ENCODE measurements around the gene RIC8A. TPM values are rescaled to one million over a fixed set of nuclear protein-coding genes. Genes with fewer than 3 reads are reported as not detected.

RIC8A gene
- total and polyA plus RNA-seq, 4 donors: 12.5 to 49.6 (median 34.5) TPM

- WGBS: 93% methylated on average over 5 of the region's 5 CpGs
- H3K36me3 ChIP-seq (ENCODE audit: control insufficient read depth in 4 of 4, insufficient read depth in 3 of 4, low read depth in 1 of 4, low read length in 3 of 4): peaks cover 18 to 75% (median 35%) of the 10 kb centered on the region in 4 donors
- H3K9ac ChIP-seq (ENCODE audit: low read depth in 1 of 2, low read length in 2 of 2): no peak overlapping the region
- TF ChIP-seq, protein P1, sequence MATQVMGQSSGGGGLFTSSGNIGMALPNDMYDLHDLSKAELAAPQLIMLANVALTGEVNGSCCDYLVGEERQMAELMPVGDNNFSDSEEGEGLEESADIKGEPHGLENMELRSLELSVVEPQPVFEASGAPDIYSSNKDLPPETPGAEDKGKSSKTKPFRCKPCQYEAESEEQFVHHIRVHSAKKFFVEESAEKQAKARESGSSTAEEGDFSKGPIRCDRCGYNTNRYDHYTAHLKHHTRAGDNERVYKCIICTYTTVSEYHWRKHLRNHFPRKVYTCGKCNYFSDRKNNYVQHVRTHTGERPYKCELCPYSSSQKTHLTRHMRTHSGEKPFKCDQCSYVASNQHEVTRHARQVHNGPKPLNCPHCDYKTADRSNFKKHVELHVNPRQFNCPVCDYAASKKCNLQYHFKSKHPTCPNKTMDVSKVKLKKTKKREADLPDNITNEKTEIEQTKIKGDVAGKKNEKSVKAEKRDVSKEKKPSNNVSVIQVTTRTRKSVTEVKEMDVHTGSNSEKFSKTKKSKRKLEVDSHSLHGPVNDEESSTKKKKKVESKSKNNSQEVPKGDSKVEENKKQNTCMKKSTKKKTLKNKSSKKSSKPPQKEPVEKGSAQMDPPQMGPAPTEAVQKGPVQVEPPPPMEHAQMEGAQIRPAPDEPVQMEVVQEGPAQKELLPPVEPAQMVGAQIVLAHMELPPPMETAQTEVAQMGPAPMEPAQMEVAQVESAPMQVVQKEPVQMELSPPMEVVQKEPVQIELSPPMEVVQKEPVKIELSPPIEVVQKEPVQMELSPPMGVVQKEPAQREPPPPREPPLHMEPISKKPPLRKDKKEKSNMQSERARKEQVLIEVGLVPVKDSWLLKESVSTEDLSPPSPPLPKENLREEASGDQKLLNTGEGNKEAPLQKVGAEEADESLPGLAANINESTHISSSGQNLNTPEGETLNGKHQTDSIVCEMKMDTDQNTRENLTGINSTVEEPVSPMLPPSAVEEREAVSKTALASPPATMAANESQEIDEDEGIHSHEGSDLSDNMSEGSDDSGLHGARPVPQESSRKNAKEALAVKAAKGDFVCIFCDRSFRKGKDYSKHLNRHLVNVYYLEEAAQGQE (IDR thresholded peaks at IDR 0.05): no peak
- TF ChIP-seq RAD21 (IDR thresholded peaks at IDR 0.05): no peak
- no peak for TF ChIP-seq ZBTB33 (IDR thresholded peaks at IDR 0.05)
- TF ChIP-seq, protein P2, sequence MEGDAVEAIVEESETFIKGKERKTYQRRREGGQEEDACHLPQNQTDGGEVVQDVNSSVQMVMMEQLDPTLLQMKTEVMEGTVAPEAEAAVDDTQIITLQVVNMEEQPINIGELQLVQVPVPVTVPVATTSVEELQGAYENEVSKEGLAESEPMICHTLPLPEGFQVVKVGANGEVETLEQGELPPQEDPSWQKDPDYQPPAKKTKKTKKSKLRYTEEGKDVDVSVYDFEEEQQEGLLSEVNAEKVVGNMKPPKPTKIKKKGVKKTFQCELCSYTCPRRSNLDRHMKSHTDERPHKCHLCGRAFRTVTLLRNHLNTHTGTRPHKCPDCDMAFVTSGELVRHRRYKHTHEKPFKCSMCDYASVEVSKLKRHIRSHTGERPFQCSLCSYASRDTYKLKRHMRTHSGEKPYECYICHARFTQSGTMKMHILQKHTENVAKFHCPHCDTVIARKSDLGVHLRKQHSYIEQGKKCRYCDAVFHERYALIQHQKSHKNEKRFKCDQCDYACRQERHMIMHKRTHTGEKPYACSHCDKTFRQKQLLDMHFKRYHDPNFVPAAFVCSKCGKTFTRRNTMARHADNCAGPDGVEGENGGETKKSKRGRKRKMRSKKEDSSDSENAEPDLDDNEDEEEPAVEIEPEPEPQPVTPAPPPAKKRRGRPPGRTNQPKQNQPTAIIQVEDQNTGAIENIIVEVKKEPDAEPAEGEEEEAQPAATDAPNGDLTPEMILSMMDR (IDR thresholded peaks at IDR 0.05; ENCODE audit: low read depth, low read length, missing input control): no peak
- no peak for TF ChIP-seq FOXA1 (IDR thresholded peaks at IDR 0.05)
- no peak for TF ChIP-seq HNF4A (conservative IDR thresholded peaks at IDR 0.05)
- no peak for TF ChIP-seq TAF1 (conservative IDR thresholded peaks at IDR 0.05)
- TF ChIP-seq GABPA (IDR thresholded peaks at IDR 0.05 in 1 of 2, conservative IDR thresholded peaks at IDR 0.05 in 1 of 2): no peak
- TF ChIP-seq HNF4G (IDR thresholded peaks at IDR 0.05): no peak
- TF ChIP-seq NR2F2 (IDR thresholded peaks at IDR 0.05): no peak
- no peak for TF ChIP-seq JUND (IDR thresholded peaks at IDR 0.05)
- TF ChIP-seq, protein P3, sequence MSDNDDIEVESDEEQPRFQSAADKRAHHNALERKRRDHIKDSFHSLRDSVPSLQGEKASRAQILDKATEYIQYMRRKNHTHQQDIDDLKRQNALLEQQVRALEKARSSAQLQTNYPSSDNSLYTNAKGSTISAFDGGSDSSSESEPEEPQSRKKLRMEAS (IDR thresholded peaks at IDR 0.05): no peak
- TF ChIP-seq, protein P4, sequence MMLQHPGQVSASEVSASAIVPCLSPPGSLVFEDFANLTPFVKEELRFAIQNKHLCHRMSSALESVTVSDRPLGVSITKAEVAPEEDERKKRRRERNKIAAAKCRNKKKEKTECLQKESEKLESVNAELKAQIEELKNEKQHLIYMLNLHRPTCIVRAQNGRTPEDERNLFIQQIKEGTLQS (IDR thresholded peaks at IDR 0.05): no peak
- no peak for TF ChIP-seq RXRA (IDR thresholded peaks at IDR 0.05)
- H3K4me1 ChIP-seq (ENCODE audit: control insufficient read depth in 4 of 4, insufficient read depth in 4 of 4, low read length in 3 of 4): no peaks in the 10 kb centered on the region
- no peak for DNase-seq (ENCODE audit: low spot score)
- H3K4me3 ChIP-seq (ENCODE audit: low read depth in 1 of 3, low read length in 3 of 3): no peak overlapping the region
- no peaks in the 10 kb centered on the region for H3K9me3 ChIP-seq (ENCODE audit: control insufficient read depth in 4 of 4, low read length in 3 of 4)
- no peaks in the 10 kb centered on the region for H3K27me3 ChIP-seq (ENCODE audit: control insufficient read depth in 4 of 4, insufficient read depth in 4 of 4, low read length in 3 of 4)
- no peak overlapping the region for H3K27ac ChIP-seq (ENCODE audit: low read depth in 1 of 2, low read length in 2 of 2)
Measured at GRCh38 chr11:250274-250673, 42.8 kb downstream of the RIC8A start.

GRCh38 chr11:250740-251299 is 43.3 kb downstream of the RIC8A start:
- TF ChIP-seq RAD21 (IDR thresholded peaks at IDR 0.05) (peak; percentile 74 to 81), FOXA2 (IDR thresholded peaks at IDR 0.05) (no peak)
- TF ChIP-seq, protein P2 (IDR thresholded peaks at IDR 0.05; ENCODE audit: low read depth, low read length, missing input control): peak; percentile 56
- H3K4me1 ChIP-seq (ENCODE audit: control insufficient read depth in 4 of 4, insufficient read depth in 4 of 4, low read length in 3 of 4): no peaks in the 10 kb centered on the region
- WGBS: 84% methylated on average over 10 of the region's 10 CpGs
- DNase-seq (ENCODE audit: low spot score): no peak
- peaks cover 18 to 71% (median 33%) of the 10 kb centered on the region in 4 donors for H3K36me3 ChIP-seq (ENCODE audit: control insufficient read depth in 4 of 4, insufficient read depth in 3 of 4, low read depth in 1 of 4, low read length in 3 of 4)
- H3K4me3 ChIP-seq (ENCODE audit: low read depth in 1 of 3, low read length in 3 of 3): no peak overlapping the region
- no peak overlapping the region for H3K9ac ChIP-seq (ENCODE audit: low read depth in 1 of 2, low read length in 2 of 2)
- no peaks in the 10 kb centered on the region for H3K9me3 ChIP-seq (ENCODE audit: control insufficient read depth in 4 of 4, low read length in 3 of 4)
- no peaks in the 10 kb centered on the region for H3K27me3 ChIP-seq (ENCODE audit: control insufficient read depth in 4 of 4, insufficient read depth in 4 of 4, low read length in 3 of 4)
- H3K27ac ChIP-seq (ENCODE audit: low read depth in 1 of 2, low read length in 2 of 2): no peak overlapping the region

All from liver (tissue), 9 donors.